ENCODE data around the gene VWDE. TPM values are rescaled to one million over a fixed set of nuclear protein-coding genes. Genes with fewer than 3 reads are reported as not detected.

The VWDE gene
- total RNA-seq, 1 donor from 2014 or later = not detected

- H3K36me3 Mint-ChIP-seq (ENCODE audit: low read depth) = peaks cover 4% of the 10 kb centered on the region
- no peaks in the 10 kb centered on the region for H3K4me1 Mint-ChIP-seq
- no peak for DNase-seq (ENCODE audit: low read depth, low spot score)
- H3K27ac Mint-ChIP-seq (ENCODE audit: unreplicated experiment) = no peak overlapping the region
- no peak overlapping the region for H3K4me3 Mint-ChIP-seq
- no peak for TF ChIP-seq CTCF (conservative IDR thresholded peaks at IDR 0.05)
- H3K9me3 Mint-ChIP-seq = peaks cover 8% of the 10 kb centered on the region
- H3K27me3 Mint-ChIP-seq (ENCODE audit: low read depth) = no peaks in the 10 kb centered on the region
Observed at GRCh38 chr7:12423355-12423996, 19.8 kb upstream of the VWDE start.

- TF ChIP-seq CTCF (conservative IDR thresholded peaks at IDR 0.05) = no peak
- Mint-ChIP-seq H3K4me3 (no peak overlapping the region), H3K27ac (ENCODE audit: unreplicated experiment) (no peak overlapping the region), H3K27me3 (ENCODE audit: low read depth) (no peaks in the 10 kb centered on the region), H3K36me3 (ENCODE audit: low read depth) (peaks cover under 1% of the 10 kb centered on the region), H3K9me3 (peaks cover 5% of the 10 kb centered on the region), H3K4me1 (no peaks in the 10 kb centered on the region)
- no peak for DNase-seq (ENCODE audit: low read depth, low spot score)
Observed at GRCh38 chr7:12422554-12423320, 19.1 kb upstream of the VWDE start.

- peaks cover under 1% of the 10 kb centered on the region for H3K36me3 Mint-ChIP-seq (ENCODE audit: low read depth)
- H3K27ac Mint-ChIP-seq (ENCODE audit: unreplicated experiment) = no peak overlapping the region
- no peaks in the 10 kb centered on the region for H3K4me1 Mint-ChIP-seq
- no peaks in the 10 kb centered on the region for H3K9me3 Mint-ChIP-seq
- no peak overlapping the region for H3K4me3 Mint-ChIP-seq
- no peaks in the 10 kb centered on the region for H3K27me3 Mint-ChIP-seq (ENCODE audit: low read depth)
- no peak for TF ChIP-seq CTCF (conservative IDR thresholded peaks at IDR 0.05)
- no peak for DNase-seq (ENCODE audit: low read depth, low spot score)
Observed at GRCh38 chr7:12418452-12418851, 14.8 kb upstream of the VWDE start.

GRCh38 chr7:12415072-12415471 is 11.4 kb upstream of the VWDE start:
- Mint-ChIP-seq H3K4me1 (no peaks in the 10 kb centered on the region), H3K36me3 (ENCODE audit: low read depth) (peaks cover 4% of the 10 kb centered on the region), H3K27me3 (ENCODE audit: low read depth) (no peaks in the 10 kb centered on the region), H3K9me3 (peaks cover 3% of the 10 kb centered on the region), H3K27ac (ENCODE audit: unreplicated experiment) (no peak overlapping the region), H3K4me3 (no peak overlapping the region)
- no peak for TF ChIP-seq CTCF (conservative IDR thresholded peaks at IDR 0.05)
- no peak for DNase-seq (ENCODE audit: low read depth, low spot score)

GRCh38 chr7:12412407-12412806 is 8.7 kb upstream of the VWDE start:
- no peak for TF ChIP-seq CTCF (conservative IDR thresholded peaks at IDR 0.05)
- no peaks in the 10 kb centered on the region for H3K4me1 Mint-ChIP-seq
- H3K27me3 Mint-ChIP-seq (ENCODE audit: low read depth) = peaks cover 9% of the 10 kb centered on the region
- DNase-seq (ENCODE audit: low read depth, low spot score) = no peak
- H3K36me3 Mint-ChIP-seq (ENCODE audit: low read depth) = peaks cover 4% of the 10 kb centered on the region
- H3K4me3 Mint-ChIP-seq = no peak overlapping the region
- peaks cover 5% of the 10 kb centered on the region for H3K9me3 Mint-ChIP-seq
- H3K27ac Mint-ChIP-seq (ENCODE audit: unreplicated experiment) = no peak overlapping the region
